ENCODE results near the gene UTS2B. TPM values are rescaled to one million over a fixed set of nuclear protein-coding genes. Genes with fewer than 3 reads are reported as not detected.

UTS2B gene
- total and polyA plus RNA-seq, 2 of the 13 experiments (the other 11 are each of a cell fraction or from before 2014, with no cell fraction given): 0.03 to 0.46 TPM

GRCh38 chr3:191301017-191301416 is 29.3 kb downstream of the UTS2B start:
- intact Hi-C loops (cut with micrococcal nuclease; ENCODE audit: unreplicated experiment): no loop called here
- DNase-seq (ENCODE audit: low spot score) (no peak), ATAC-seq (no peak), FAIRE-seq (no peak)
- no peak overlapping the region for H3K27ac ChIP-seq (ENCODE audit: extremely low read length, insufficient read depth, low read length)
- POLR2A ChIA-PET: no interaction called here
- H3K79me2 ChIP-seq (ENCODE audit: insufficient read depth, low read length): no peaks in the 10 kb centered on the region
- no peak overlapping the region for H3K4me2 ChIP-seq (ENCODE audit: low read depth, low read length)
- H3K27me3 ChIP-seq (ENCODE audit: control insufficient read depth in 1 of 2, insufficient read depth in 2 of 2, low read length in 2 of 2): no peaks in the 10 kb centered on the region; a peak in 1 of 5 replicates
- in situ Hi-C loops (cut with HindIII; ENCODE audit: extremely low pct_ligation_motif_present, low pct_unique_long_range_greater_than_20kb): no loop called here
- H2AFZ ChIP-seq (ENCODE audit: low read length): no peak overlapping the region
- CTCF ChIA-PET (ENCODE audit: low intra/inter-chr PET ratio, low total read pairs): no interaction called here
- no peak for TF ChIP-seq FOXK2 (IDR thresholded peaks at IDR 0.05)
- TF ChIP-seq MAFK (conservative IDR thresholded peaks at IDR 0.05 in 1 of 2, IDR thresholded peaks at IDR 0.05 in 1 of 2; ENCODE audit: low read length in 2 of 2): no peak
- no peak for TF ChIP-seq ZBTB44 (CRISPR knock-in tag; IDR thresholded peaks at IDR 0.05)
- no peak for TF ChIP-seq ZNF83 (CRISPR knock-in tag; IDR thresholded peaks at IDR 0.05; ENCODE audit: borderline replicate concordance)
- no peak overlapping the region for H3K4me3 ChIP-seq (replicated peaks in 1 of 3; ENCODE audit: insufficient read depth in 1 of 3, low read depth in 2 of 3, low read length in 3 of 3)
- no TSS peak for BruUV-seq (replicated peaks)
- H3K36me3 ChIP-seq (replicated peaks in 1 of 2; ENCODE audit: control insufficient read depth in 1 of 2, insufficient read depth in 2 of 2, low read length in 2 of 2): no peaks in the 10 kb centered on the region
- H3K4me1 ChIP-seq (ENCODE audit: insufficient read depth, low read length): no peaks in the 10 kb centered on the region
- no peaks in the 10 kb centered on the region for H4K20me1 ChIP-seq (ENCODE audit: insufficient read depth, low read length)
- no peak overlapping the region for H3K9ac ChIP-seq (ENCODE audit: insufficient read depth, low read depth, low read length)
- 38% methylated on average over 1 of the region's 1 CpG for WGBS (ENCODE audit: low lambda C conversion rate)
- H3K9me3 ChIP-seq (ENCODE audit: low read length): no peaks in the 10 kb centered on the region

- Histone ChIP-seq H4K20me1 (ENCODE audit: insufficient read depth, low read length) (no peaks in the 10 kb centered on the region), H3K27ac (ENCODE audit: extremely low read length, insufficient read depth, low read length) (no peak overlapping the region), H3K4me3 (replicated peaks in 1 of 3; ENCODE audit: insufficient read depth in 1 of 3, low read depth in 2 of 3, low read length in 3 of 3) (no peak overlapping the region), H3K36me3 (replicated peaks in 1 of 2; ENCODE audit: control insufficient read depth in 1 of 2, insufficient read depth in 2 of 2, low read length in 2 of 2) (no peaks in the 10 kb centered on the region), H3K4me1 (ENCODE audit: insufficient read depth, low read length) (no peaks in the 10 kb centered on the region), H2AFZ (ENCODE audit: low read length) (no peak overlapping the region), H3K79me2 (ENCODE audit: insufficient read depth, low read length) (no peaks in the 10 kb centered on the region), H3K9me3 (ENCODE audit: low read length) (no peaks in the 10 kb centered on the region), H3K4me2 (ENCODE audit: low read depth, low read length) (no peak overlapping the region), H3K9ac (ENCODE audit: insufficient read depth, low read depth, low read length) (no peak overlapping the region), H3K27me3 (ENCODE audit: control insufficient read depth in 1 of 2, insufficient read depth in 2 of 2, low read length in 2 of 2) (no peaks in the 10 kb centered on the region; a peak in 1 of 5 replicates)
- DNase-seq (ENCODE audit: low spot score): no peak
- ATAC-seq: no peak
- intact Hi-C loops (cut with micrococcal nuclease; ENCODE audit: unreplicated experiment) (no loop called here), in situ Hi-C loops (cut with HindIII; ENCODE audit: extremely low pct_ligation_motif_present, low pct_unique_long_range_greater_than_20kb) (no loop called here)
- no peak for TF ChIP-seq ZNF747 (CRISPR knock-in tag; IDR thresholded peaks at IDR 0.05; ENCODE audit: borderline replicate concordance)
- no peak for TF ChIP-seq ZNF513 (CRISPR knock-in tag; conservative IDR thresholded peaks at IDR 0.05)
- TF ChIP-seq ZSCAN22 (CRISPR knock-in tag; IDR thresholded peaks at IDR 0.05): no peak
- FAIRE-seq: no peak
- 0% methylated on average over 1 of the region's 1 CpG for WGBS (ENCODE audit: low lambda C conversion rate)
- POLR2A ChIA-PET: no interaction called here
- CTCF ChIA-PET (ENCODE audit: low intra/inter-chr PET ratio, low total read pairs): no interaction called here
- BruUV-seq (replicated peaks): no TSS peak
These were observed 29.9 kb downstream of the UTS2B start for GRCh38 chr3:191300422-191300821.
